Measurements from ENCODE around the gene IQGAP2.
"Not testable (repeated sequence)": the region's sequence is repeated elsewhere in the genome, so short reads cannot be mapped to it uniquely, and the experiment has no call there.

IQGAP2 gene

DNA sequence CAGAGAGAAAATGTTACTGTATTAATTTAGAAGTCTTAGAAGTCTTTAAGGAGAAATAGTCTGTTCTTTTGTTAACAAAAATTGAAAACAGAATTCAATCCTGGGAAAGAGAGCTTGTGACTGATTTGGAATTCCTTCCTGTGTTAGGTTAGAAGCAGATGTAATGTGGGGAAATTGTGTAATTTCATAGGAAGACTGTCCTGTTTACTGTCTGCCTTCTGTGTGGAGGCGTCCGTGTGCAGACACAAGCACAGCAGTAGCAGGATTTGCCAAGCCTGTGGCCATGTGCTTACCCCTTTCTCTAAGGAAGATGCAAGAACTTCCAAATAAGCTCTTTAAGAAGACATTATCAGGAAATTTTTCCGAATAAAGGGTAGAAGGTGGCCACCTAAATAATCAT lies 276.1 kb downstream of the IQGAP2 start:
- no peaks in the 10 kb centered on the region for H3K9me3 ChIP-seq (ENCODE audit: control insufficient read depth, low read length)
- no peaks in the 10 kb centered on the region for H3K27me3 ChIP-seq (ENCODE audit: control insufficient read depth, insufficient read depth, low read length)
- H3K4me2 ChIP-seq (ENCODE audit: low read length) = no peak overlapping the region
- H3K9ac ChIP-seq = no peak overlapping the region
- H3K27ac ChIP-seq = no peak overlapping the region
- H3K4me1 ChIP-seq = no peaks in the 10 kb centered on the region
- TF ChIP-seq, protein P1, sequence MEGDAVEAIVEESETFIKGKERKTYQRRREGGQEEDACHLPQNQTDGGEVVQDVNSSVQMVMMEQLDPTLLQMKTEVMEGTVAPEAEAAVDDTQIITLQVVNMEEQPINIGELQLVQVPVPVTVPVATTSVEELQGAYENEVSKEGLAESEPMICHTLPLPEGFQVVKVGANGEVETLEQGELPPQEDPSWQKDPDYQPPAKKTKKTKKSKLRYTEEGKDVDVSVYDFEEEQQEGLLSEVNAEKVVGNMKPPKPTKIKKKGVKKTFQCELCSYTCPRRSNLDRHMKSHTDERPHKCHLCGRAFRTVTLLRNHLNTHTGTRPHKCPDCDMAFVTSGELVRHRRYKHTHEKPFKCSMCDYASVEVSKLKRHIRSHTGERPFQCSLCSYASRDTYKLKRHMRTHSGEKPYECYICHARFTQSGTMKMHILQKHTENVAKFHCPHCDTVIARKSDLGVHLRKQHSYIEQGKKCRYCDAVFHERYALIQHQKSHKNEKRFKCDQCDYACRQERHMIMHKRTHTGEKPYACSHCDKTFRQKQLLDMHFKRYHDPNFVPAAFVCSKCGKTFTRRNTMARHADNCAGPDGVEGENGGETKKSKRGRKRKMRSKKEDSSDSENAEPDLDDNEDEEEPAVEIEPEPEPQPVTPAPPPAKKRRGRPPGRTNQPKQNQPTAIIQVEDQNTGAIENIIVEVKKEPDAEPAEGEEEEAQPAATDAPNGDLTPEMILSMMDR (IDR thresholded peaks at IDR 0.05) = no peak
- no peak overlapping the region for H2AFZ ChIP-seq
- no peaks in the 10 kb centered on the region for H3K79me2 ChIP-seq
- no peak overlapping the region for H3K4me3 ChIP-seq (ENCODE audit: low read depth, low read length)
- no peaks in the 10 kb centered on the region for H3K36me3 ChIP-seq (ENCODE audit: control insufficient read depth, insufficient read depth, low read length)

DNA sequence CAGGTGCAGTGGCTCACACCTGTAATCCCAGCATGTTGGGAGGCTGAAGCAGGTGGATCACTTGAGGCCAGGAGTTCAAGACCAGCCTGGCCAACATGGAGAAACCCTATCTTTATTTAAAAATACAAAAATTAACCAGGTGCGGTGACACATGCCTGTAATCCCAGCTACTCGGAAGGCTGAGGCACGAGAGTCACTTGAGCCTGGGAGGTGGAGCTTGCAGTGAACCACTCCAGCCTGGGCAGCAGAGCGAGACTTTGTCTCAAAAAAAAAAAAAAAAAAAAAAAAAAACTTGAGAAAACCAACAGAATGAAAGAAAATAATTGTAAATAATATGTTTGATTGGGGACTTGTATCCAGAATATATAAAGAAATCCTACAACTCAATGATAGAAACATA lies 277.7 kb downstream of the IQGAP2 start:
- H3K27ac ChIP-seq; H3K9me3 ChIP-seq (ENCODE audit: control insufficient read depth, low read length); H3K9ac ChIP-seq; H2AFZ ChIP-seq; H3K4me2 ChIP-seq (ENCODE audit: low read length); H3K36me3 ChIP-seq (ENCODE audit: control insufficient read depth, insufficient read depth, low read length); H3K27me3 ChIP-seq (ENCODE audit: control insufficient read depth, insufficient read depth, low read length); H3K79me2 ChIP-seq; H3K4me1 ChIP-seq; H3K4me3 ChIP-seq (ENCODE audit: low read depth, low read length): not testable (repeated sequence)

DNA sequence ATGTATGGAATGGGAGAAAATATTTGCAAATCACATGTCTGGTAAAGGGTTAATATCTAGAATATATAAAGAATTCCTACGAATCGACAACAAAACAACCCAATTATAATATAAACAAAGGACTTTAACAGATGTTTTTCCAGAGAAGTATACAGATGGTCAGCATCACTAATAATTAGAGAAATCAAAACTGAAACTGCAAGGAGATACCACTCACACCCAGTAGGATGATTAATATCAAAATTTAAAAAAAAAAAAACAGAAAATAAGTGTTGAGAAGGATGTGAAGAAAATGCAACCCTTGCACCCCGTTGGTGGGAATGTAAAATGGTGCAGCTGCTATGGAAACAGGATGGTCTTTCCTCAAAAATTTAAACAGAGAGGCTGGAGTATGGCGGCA lies 278.2 kb downstream of the IQGAP2 start:
- no peak overlapping the region for H3K27ac ChIP-seq
- H2AFZ ChIP-seq = no peak overlapping the region
- no peak overlapping the region for H3K4me2 ChIP-seq (ENCODE audit: low read length)
- TF ChIP-seq, protein P1 (IDR thresholded peaks at IDR 0.05) = no peak
- H3K36me3 ChIP-seq (ENCODE audit: control insufficient read depth, insufficient read depth, low read length) = no peaks in the 10 kb centered on the region
- no peaks in the 10 kb centered on the region for H3K4me1 ChIP-seq
- no peaks in the 10 kb centered on the region for H3K79me2 ChIP-seq
- H3K27me3 ChIP-seq (ENCODE audit: control insufficient read depth, insufficient read depth, low read length) = no peaks in the 10 kb centered on the region
- no peaks in the 10 kb centered on the region for H3K9me3 ChIP-seq (ENCODE audit: control insufficient read depth, low read length)
- H3K4me3 ChIP-seq (ENCODE audit: low read depth, low read length) = no peak overlapping the region
- no peak overlapping the region for H3K9ac ChIP-seq

DNA sequence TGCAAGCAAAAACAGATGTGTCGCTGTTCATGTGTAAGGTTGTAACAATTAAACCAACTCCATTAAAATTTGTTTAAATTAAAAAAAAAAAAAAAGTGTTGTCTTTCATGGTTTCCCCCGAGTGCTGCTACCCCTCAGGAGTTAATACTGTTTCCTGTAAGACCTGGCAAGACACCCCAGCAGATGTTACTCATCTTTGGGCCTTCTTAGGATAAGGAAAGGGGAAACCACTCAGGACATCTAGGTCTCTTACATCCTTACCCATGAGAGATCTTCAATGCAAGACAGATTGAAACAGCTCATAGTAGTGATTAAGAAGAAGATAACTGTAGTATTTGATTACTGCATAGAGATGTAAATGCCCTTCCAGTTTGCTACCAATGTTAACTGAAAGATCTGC lies 279.3 kb downstream of the IQGAP2 start:
- no peak overlapping the region for H3K9ac ChIP-seq
- no peak overlapping the region for H2AFZ ChIP-seq
- H3K27me3 ChIP-seq (ENCODE audit: control insufficient read depth, insufficient read depth, low read length) = no peaks in the 10 kb centered on the region
- no peaks in the 10 kb centered on the region for H3K9me3 ChIP-seq (ENCODE audit: control insufficient read depth, low read length)
- no peak overlapping the region for H3K4me2 ChIP-seq (ENCODE audit: low read length)
- H3K27ac ChIP-seq = no peak overlapping the region
- no peak overlapping the region for H3K4me3 ChIP-seq (ENCODE audit: low read depth, low read length)
- H3K36me3 ChIP-seq (ENCODE audit: control insufficient read depth, insufficient read depth, low read length) = no peaks in the 10 kb centered on the region
- TF ChIP-seq, protein P1 (IDR thresholded peaks at IDR 0.05) = no peak
- no peaks in the 10 kb centered on the region for H3K4me1 ChIP-seq
- no peaks in the 10 kb centered on the region for H3K79me2 ChIP-seq

DNA sequence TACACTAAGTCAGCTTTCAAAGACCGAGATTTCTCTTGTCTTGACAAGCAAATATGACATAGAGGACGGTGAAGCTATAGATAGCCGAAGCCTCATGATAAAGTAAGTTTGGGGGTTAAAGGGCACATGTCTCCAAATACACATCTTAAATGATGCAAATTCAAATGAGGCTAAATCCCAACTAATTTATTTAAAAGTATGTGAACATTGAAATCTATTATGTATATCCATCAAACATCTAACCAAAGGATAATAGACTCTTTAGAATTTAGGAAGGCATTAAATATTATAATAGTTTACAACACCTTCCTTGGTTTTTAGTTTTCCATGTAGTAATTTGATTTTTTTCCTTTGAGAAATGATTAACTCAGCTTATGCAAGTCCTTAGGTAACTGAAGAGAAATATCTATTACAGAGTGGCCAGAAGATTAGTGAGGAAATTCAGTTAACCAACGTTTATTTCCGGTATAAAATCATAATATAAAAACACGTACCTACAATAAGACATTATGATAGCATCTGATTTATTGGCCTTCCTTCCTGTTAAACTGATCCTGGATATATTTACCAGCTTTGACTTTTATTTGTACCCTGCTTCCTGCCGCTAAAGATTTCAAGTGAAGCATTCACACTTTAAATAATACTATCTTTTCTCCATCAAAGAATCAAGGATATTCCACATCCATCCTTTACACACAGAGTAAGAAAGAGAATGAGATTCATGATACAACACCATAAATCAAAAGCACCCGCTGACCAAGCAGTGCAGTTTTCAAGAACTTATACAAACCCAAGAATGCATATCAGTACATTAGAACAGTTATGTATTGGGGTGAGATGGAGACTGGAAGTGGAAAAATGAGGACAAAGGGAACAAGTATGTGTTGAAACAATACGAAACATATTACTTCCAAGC lies 281.0 kb downstream of the IQGAP2 start:
- Histone ChIP-seq H3K4me2 (ENCODE audit: low read length) (no peak overlapping the region), H2AFZ (no peak overlapping the region), H3K36me3 (ENCODE audit: control insufficient read depth, insufficient read depth, low read length) (no peaks in the 10 kb centered on the region), H3K9ac (no peak overlapping the region), H3K4me1 (no peaks in the 10 kb centered on the region), H3K27ac (no peak overlapping the region), H3K4me3 (ENCODE audit: low read depth, low read length) (no peak overlapping the region), H3K27me3 (ENCODE audit: control insufficient read depth, insufficient read depth, low read length) (no peaks in the 10 kb centered on the region), H3K79me2 (no peaks in the 10 kb centered on the region), H3K9me3 (ENCODE audit: control insufficient read depth, low read length) (no peaks in the 10 kb centered on the region)
- TF ChIP-seq, protein P1 (IDR thresholded peaks at IDR 0.05) = no peak
